Breast epithelium (tissue), 4 donors: ENCODE data around the gene ZIM2. TPM values are rescaled to one million over a fixed set of nuclear protein-coding genes. Genes with fewer than 3 reads are reported as not detected.

ENCODE experiments used
- DNase-seq, 2 donors: peaks; one replicate each; pipeline ENCODE4 v3.0.0-alpha.2; 2019; ENCODE audit warnings: low spot score in 2 of 2
- H3K27ac ChIP-seq, 2 donors: fragments of 200-600 bp; sonication (generic) in 1 of 2; one replicate each; pipeline ENCODE4 v1.5.1; 2016 to 2019; ENCODE audit warnings: mild to moderate bottlenecking in 1 of 2
- H3K27me3 ChIP-seq, 2 donors: fragments of 200-600 bp; sonication (generic) in 1 of 2; one replicate each; pipeline versions ENCODE4 v1.5.1 to v1.6.0; 2017 to 2019; ENCODE audit warnings: control low read depth in 1 of 2, mild to moderate bottlenecking in 1 of 2
- H3K36me3 ChIP-seq: fragments of 200-600 bp; one replicate; pipeline ENCODE4 v1.5.1; 2019
- H3K4me1 ChIP-seq, 2 donors: fragments of 200-600 bp; sonication (generic); one replicate each; pipeline ENCODE4 v1.5.1; 2016 to 2019; ENCODE audit warnings: control low read depth in 1 of 2
- H3K4me3 ChIP-seq, 3 donors: fragments of 200-600 bp; sonication (generic); 1 replicate in 2 of 3; 2 replicates in 1 of 3; pipeline ENCODE4 v1.5.1; 2016 to 2019; ENCODE audit warnings: mild to moderate bottlenecking in 3 of 3, moderate library complexity in 2 of 3
- H3K9me3 ChIP-seq, 2 donors: fragments of 200-600 bp; sonication (generic) in 1 of 2; one replicate each; pipeline ENCODE4 v1.5.1; 2016 to 2019; ENCODE audit warnings: control low read depth in 1 of 2
- CTCF ChIP-seq, 3 donors: fragments of 450-650 bp; IDR thresholded peaks; one replicate each; pipeline ENCODE4 v1.5.1; 2016 to 2017; ENCODE audit warnings: antibody characterized with exemption in 3 of 3, mild to moderate bottlenecking in 3 of 3, moderate library complexity in 3 of 3
- POLR2A ChIP-seq: fragments of 450-650 bp; IDR thresholded peaks from one replicate; pipeline ENCODE4 v1.6.1; 2016; ENCODE audit warnings: antibody characterized with exemption, mild to moderate bottlenecking, moderate library complexity
- POLR2AphosphoS5 ChIP-seq, 3 donors: sonication (generic); formaldehyde crosslinking; IDR thresholded peaks; one replicate each; pipeline ENCODE4 v1.6.1; 2017; ENCODE audit warnings: antibody characterized with exemption in 3 of 3
- intact Hi-C: fragments of 100-400 bp; cut with DNase I; formaldehyde crosslinking; loops from one replicate; pipeline ENCODE4 v1.15.1; 2023; ENCODE audit warnings: low total_unique reads
- total RNA-seq, 3 donors: library from RNA; depleted of rRNA; stranded (reverse); fragments of >200 nt; gene quantifications; one replicate each; pipeline ENCODE4 v1.1.0, GENCODE V29; 2016

ZIM2 gene
- total RNA-seq, 3 donors from 2014 or later, result 0.48 to 1.6 (median 1.3) TPM

GRCh38 chr19:56837492-56838023 is 3.0 kb downstream of the ZIM2 start:
- intact Hi-C loops, result no loop called here
- H3K4me1 ChIP-seq, result no peaks in the 10 kb centered on the region
- H3K27me3 ChIP-seq, result no peaks in the 10 kb centered on the region
- H3K4me3 ChIP-seq, result peak overlapping the region; percentile 40 to 75 (median 64)
- TF ChIP-seq CTCF (IDR thresholded peaks at IDR 0.05), result peak in 2 of 3 donors; percentile 48
- no peak for TF ChIP-seq POLR2A
- peak overlapping the region; percentile 86 to 93 for H3K27ac ChIP-seq
- H3K36me3 ChIP-seq, result no peaks in the 10 kb centered on the region
- H3K9me3 ChIP-seq, result peaks cover 0 to 26% of the 10 kb centered on the region in 2 donors
- peak; percentile 70 to 76 for DNase-seq

- peak overlapping the region in 1 of 2 donors; percentile 93 for H3K27ac ChIP-seq
- DNase-seq, result no peak
- H3K9me3 ChIP-seq, result peaks cover 0 to 26% of the 10 kb centered on the region in 2 donors
- H3K27me3 ChIP-seq, result no peaks in the 10 kb centered on the region
- peak overlapping the region in 2 of 3 donors; percentile 64 to 75 for H3K4me3 ChIP-seq
- no peaks in the 10 kb centered on the region for H3K4me1 ChIP-seq
- TF ChIP-seq CTCF (IDR thresholded peaks at IDR 0.05), result no peak
- no peak for TF ChIP-seq POLR2AphosphoS5 (IDR thresholded peaks at IDR 0.05)
- TF ChIP-seq POLR2A, result no peak
- intact Hi-C loops, result no loop called here
- no peaks in the 10 kb centered on the region for H3K36me3 ChIP-seq
Measured at GRCh38 chr19:56837004-56837403, 3.5 kb downstream of the ZIM2 start.

- H3K9me3 ChIP-seq, result peaks cover 0 to 26% of the 10 kb centered on the region in 2 donors
- no peak for TF ChIP-seq CTCF (IDR thresholded peaks at IDR 0.05)
- no peak for TF ChIP-seq POLR2A
- no peak for TF ChIP-seq POLR2AphosphoS5 (IDR thresholded peaks at IDR 0.05)
- H3K4me1 ChIP-seq, result no peaks in the 10 kb centered on the region
- DNase-seq, result no peak
- no peaks in the 10 kb centered on the region for H3K36me3 ChIP-seq
- no peaks in the 10 kb centered on the region for H3K27me3 ChIP-seq
- intact Hi-C loops, result no loop called here
- no peak overlapping the region for H3K27ac ChIP-seq
- H3K4me3 ChIP-seq, result no peak overlapping the region
Measured at GRCh38 chr19:56836059-56836458, 4.5 kb downstream of the ZIM2 start.

DNA sequence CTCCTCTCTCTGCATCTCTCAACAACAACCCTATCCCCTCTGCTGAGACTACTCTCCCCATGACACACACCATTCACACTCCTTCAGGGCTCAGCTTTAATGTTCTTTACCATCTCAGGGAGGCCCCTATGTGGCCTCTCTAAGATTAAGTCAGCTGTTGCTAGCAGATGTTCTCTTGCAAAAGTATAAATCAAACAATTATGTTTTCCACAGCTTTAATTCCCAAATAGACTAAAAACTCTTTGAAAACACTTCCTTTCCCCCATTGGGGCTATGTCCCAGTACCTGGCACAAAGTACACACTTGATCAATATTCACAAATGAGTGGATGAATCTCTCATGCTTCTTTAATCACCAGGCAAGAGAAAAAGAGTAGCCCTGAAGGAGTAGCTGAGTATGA is 5.1 kb downstream of the ZIM2 start:
- Histone ChIP-seq H3K4me3 (no peak overlapping the region), H3K27ac (no peak overlapping the region), H3K9me3 (peaks cover 0 to 21% of the 10 kb centered on the region in 2 donors), H3K36me3 (no peaks in the 10 kb centered on the region), H3K27me3 (no peaks in the 10 kb centered on the region), H3K4me1 (no peaks in the 10 kb centered on the region)
- TF ChIP-seq POLR2A (no peak), CTCF (IDR thresholded peaks at IDR 0.05) (no peak), POLR2AphosphoS5 (IDR thresholded peaks at IDR 0.05) (no peak)
- DNase-seq, result no peak
- intact Hi-C loops, result no loop called here

DNA sequence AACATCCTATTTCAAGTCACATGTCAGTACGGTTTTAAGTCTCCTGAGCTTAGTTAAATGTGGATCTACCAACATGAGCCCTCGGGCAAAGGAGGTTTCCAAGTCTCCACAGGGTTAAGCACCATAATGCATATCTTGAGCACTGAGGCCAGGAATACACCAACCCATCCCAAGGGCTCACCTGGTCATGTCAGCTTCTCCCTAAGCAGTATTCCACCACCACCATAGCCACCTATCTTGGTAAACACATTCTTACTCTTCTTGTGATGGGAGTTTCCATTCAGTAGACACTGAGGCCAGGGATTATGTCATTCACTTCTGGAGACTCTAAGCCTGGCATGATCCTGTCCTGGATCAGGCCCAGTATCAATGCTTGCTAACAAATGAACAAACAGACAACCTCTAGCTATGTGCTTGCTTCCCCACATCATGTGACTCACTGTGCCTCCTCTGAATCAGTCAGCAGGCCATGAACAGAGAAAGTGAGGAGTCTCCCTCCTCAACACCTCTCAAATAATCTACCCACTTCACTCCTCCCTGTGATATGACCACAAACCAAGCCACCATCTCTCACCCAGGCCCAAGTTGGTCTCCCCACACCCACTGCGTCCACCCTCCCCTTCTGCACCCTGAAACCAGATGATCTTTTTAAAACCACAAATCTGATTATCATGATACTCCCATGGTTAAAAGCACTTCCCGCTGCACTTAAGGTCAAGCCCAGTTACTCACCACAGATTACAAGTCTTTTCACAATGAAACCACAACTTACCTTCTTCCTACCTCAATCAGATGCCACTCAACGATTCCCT is 5.8 kb downstream of the ZIM2 start:
- Histone ChIP-seq H3K27ac (no peak overlapping the region), H3K4me1 (no peaks in the 10 kb centered on the region), H3K36me3 (no peaks in the 10 kb centered on the region), H3K27me3 (no peaks in the 10 kb centered on the region), H3K4me3 (no peak overlapping the region), H3K9me3 (peaks cover 0 to 15% of the 10 kb centered on the region in 2 donors)
- peak in 1 of 2 donors; percentile 30 for DNase-seq
- intact Hi-C loops, result no loop called here
- TF ChIP-seq POLR2AphosphoS5 (IDR thresholded peaks at IDR 0.05) (no peak), CTCF (IDR thresholded peaks at IDR 0.05) (no peak), POLR2A (no peak)
